GM12878 (cell line): Measurements from ENCODE around the gene NFATC1. TPM values are rescaled to one million over a fixed set of nuclear protein-coding genes. Genes with fewer than 3 reads are reported as not detected.

Source experiments
- ATAC-seq: fragments of 200-7000 bp; cut with Tn5 transposase; 3 replicates; pipeline ENCODE4 v1.9.1; 2020; ENCODE audit warnings: mild to moderate bottlenecking, moderate library complexity
- BruUV-seq: library from RNA; stranded (reverse); fragments of 400-500 nt; replicated peaks from 2 replicates; lab custom pipeline; 2021; lab: Mats Ljungman, UMichigan
- CTCF ChIA-PET: fragments of 300-600 bp; sonication (Branson Sonifier 250); formaldehyde crosslinking; extraction: SDS; loops from one replicate; lab custom pipeline; 2021; ENCODE audit warnings: inconsistent platforms; lab: Yijun Ruan, JAX
- POLR2A ChIA-PET: fragments of 350-600 bp; formaldehyde crosslinking; extraction: SDS; loops from one replicate; lab custom pipeline; 2021; ENCODE audit warnings: inconsistent platforms; lab: Charles Lee
- RAD21 ChIA-PET: fragments of 300-600 bp; sonication (Branson Sonifier 250); formaldehyde crosslinking; loops from one replicate; lab custom pipeline; 2023; ENCODE audit warnings: antibody characterized with exemption; ENCODE audit not compliant: unreplicated experiment; lab: Charles Lee
- SMC1A ChIA-PET: fragments of 300-600 bp; sonication (Branson Sonifier 250); formaldehyde crosslinking; loops from one replicate; lab custom pipeline; 2023; ENCODE audit not compliant: unreplicated experiment, uncharacterized antibody; lab: Charles Lee
- DNase-seq: peaks from one replicate; pipeline ENCODE4 v3.0.0-alpha.2; 2011; ENCODE audit warnings: low read depth, low spot score
- FAIRE-seq: peaks from 3 replicates; lab custom pipeline; 2011; peaks lifted over from hg19 to GRCh38; lab: Jason Lieb, UNC
- H2AFZ ChIP-seq: 2 replicates; pipeline ENCODE4 v1.6.0; 2011; ENCODE audit warnings: low read depth, low read length, control low read depth; ENCODE audit not compliant: control insufficient read depth
- H3K27ac ChIP-seq: 2 replicates; pipeline ENCODE4 v1.5.1; 2011; ENCODE audit warnings: control low read depth; ENCODE audit not compliant: control insufficient read depth, insufficient read depth
- H3K27me3 ChIP-seq, 2 experiments: replicated peaks in 1 of 2; 2 replicates each; pipeline versions ENCODE4 v1.6.0 to v1.6.1; 2011; ENCODE audit warnings: low read length in 1 of 2; ENCODE audit not compliant: control insufficient read depth in 2 of 2, insufficient read depth in 2 of 2
- H3K36me3 ChIP-seq, 2 experiments: 2 replicates each; pipeline ENCODE4 v1.5.1; 2011; ENCODE audit warnings: low read length in 1 of 2; ENCODE audit not compliant: control insufficient read depth in 2 of 2, insufficient read depth in 2 of 2
- H3K4me1 ChIP-seq: 2 replicates; pipeline ENCODE4 v1.6.1; 2011; ENCODE audit warnings: mild to moderate bottlenecking, low read length, moderate library complexity, mixed read lengths; ENCODE audit not compliant: control insufficient read depth, insufficient read depth
- H3K4me2 ChIP-seq: 2 replicates; pipeline ENCODE4 v1.6.0; 2011; ENCODE audit warnings: control low read depth; ENCODE audit not compliant: control insufficient read depth, insufficient read depth
- H3K4me3 ChIP-seq: fragments of 200-600 bp; sonication (generic); 2 replicates; pipeline ENCODE4 v1.5.1; 2016
- H3K79me2 ChIP-seq: 2 replicates; pipeline ENCODE4 v1.6.0; 2011; ENCODE audit warnings: low read length; ENCODE audit not compliant: control insufficient read depth, insufficient read depth
- H3K9ac ChIP-seq: 2 replicates; pipeline ENCODE4 v1.8.0; 2011; ENCODE audit warnings: low read length, control low read depth, mixed read lengths; ENCODE audit not compliant: control insufficient read depth, insufficient read depth
- H3K9me3 ChIP-seq: replicated peaks from 3 replicates; pipeline ENCODE4 v1.5.1; 2011; ENCODE audit warnings: mild to moderate bottlenecking, low read length; ENCODE audit not compliant: control insufficient read depth, insufficient read depth
- H4K20me1 ChIP-seq: 2 replicates; pipeline ENCODE4 v1.6.0; 2011; ENCODE audit not compliant: control insufficient read depth, insufficient read depth
- BCL11A ChIP-seq: IDR thresholded peaks from 2 replicates; pipeline ENCODE4 v1.6.1; 2011; ENCODE audit warnings: low read depth, low read length
- DPF2 ChIP-seq: fragments of 450-650 bp; IDR thresholded peaks from 2 replicates; pipeline ENCODE4 v1.6.1; 2017; ENCODE audit warnings: mild to moderate bottlenecking
- MXI1 ChIP-seq: fragments of 150-350 bp; IDR thresholded peaks from 2 replicates; pipeline ENCODE4 v1.6.1; 2011; ENCODE audit warnings: low read depth, mild to moderate bottlenecking, inconsistent platforms, low read length, improper control_type of control experiment
- NFIC ChIP-seq: IDR thresholded peaks from 2 replicates; pipeline ENCODE4 v1.6.1; 2012; ENCODE audit warnings: low read depth, mild to moderate bottlenecking, inconsistent platforms, low read length, moderate library complexity
- ZNF384 ChIP-seq: IDR thresholded peaks from 2 replicates; pipeline ENCODE4 v1.6.1; 2012; ENCODE audit warnings: low read depth, mild to moderate bottlenecking, low read length, improper control_type of control experiment, borderline replicate concordance
- WGBS: methylation state at CpG from one replicate; pipeline ENCODE4 v1.1.6; 2016; ENCODE audit warnings: low lambda C conversion rate; ENCODE audit not compliant: insufficient replicate concordance, insufficient coverage; ENCODE audit errors: missing lambda C conversion rate; 5-methylcytosine and 5-hydroxymethylcytosine counted together
- in situ Hi-C: fragments of 300-500 bp; cut with MboI; formaldehyde crosslinking; loops from 9 replicates; pipeline ENCODE4 v1.14.3; 2018; ENCODE audit warnings: mixed read lengths
- intact Hi-C: fragments of 100-400 bp; cut with micrococcal nuclease; formaldehyde crosslinking; loops from one replicate; pipeline ENCODE4 v1.14.2; 2022; ENCODE audit not compliant: unreplicated experiment
- polyA plus RNA-seq, 11 experiments: library from polyadenylated mRNA; depleted of rRNA in 4 of 11; unstranded in 6 of 11; stranded (reverse) in 5 of 11; fragments of >200 nt; fragmentation: Nextera tagmentation in 4 of 11; fragmentation: Illumina TruSeq in 1 of 11; extraction: Ambion mirVana in 4 of 11; extraction: Trizol in 1 of 11; gene quantifications; 1 replicate in 1 of 11; 2 replicates in 10 of 11; pipeline versions ENCODE4 v1.2.1 to v1.2.3, GENCODE V29; 2011 to 2016; ENCODE audit warnings: inconsistent platforms in 2 of 11, missing spikeins in 2 of 11, low read depth in 1 of 11
- total RNA-seq, 4 experiments: library from RNA; depleted of rRNA in 3 of 4; stranded (reverse); fragments of >200 nt in 3 of 4; fragmentation: Illumina TruSeq in 1 of 4; extraction: Trizol in 1 of 4; gene quantifications; 2 replicates each; pipeline versions ENCODE4 v1.2.1 to v1.2.3, GENCODE V29; 2013 to 2021
- TF ChIP-seq, protein P1 (sequence below): fragments of 450-650 bp; IDR thresholded peaks from 2 replicates; pipeline ENCODE4 v1.6.1; 2017; ENCODE audit warnings: mild to moderate bottlenecking
- TF ChIP-seq, protein P2 (sequence below): fragments of 450-650 bp; formaldehyde crosslinking; IDR thresholded peaks from 2 replicates; pipeline ENCODE4 v1.5.0; 2022; ENCODE audit warnings: mild to moderate bottlenecking, missing genetic modification characterization

NFATC1 gene
- total and polyA plus RNA-seq, 10 of the 15 experiments (the other 5 are each of a cell fraction or from before 2014, with no cell fraction given) = 0.84 to 20.8 (median 5.1) TPM

DNA sequence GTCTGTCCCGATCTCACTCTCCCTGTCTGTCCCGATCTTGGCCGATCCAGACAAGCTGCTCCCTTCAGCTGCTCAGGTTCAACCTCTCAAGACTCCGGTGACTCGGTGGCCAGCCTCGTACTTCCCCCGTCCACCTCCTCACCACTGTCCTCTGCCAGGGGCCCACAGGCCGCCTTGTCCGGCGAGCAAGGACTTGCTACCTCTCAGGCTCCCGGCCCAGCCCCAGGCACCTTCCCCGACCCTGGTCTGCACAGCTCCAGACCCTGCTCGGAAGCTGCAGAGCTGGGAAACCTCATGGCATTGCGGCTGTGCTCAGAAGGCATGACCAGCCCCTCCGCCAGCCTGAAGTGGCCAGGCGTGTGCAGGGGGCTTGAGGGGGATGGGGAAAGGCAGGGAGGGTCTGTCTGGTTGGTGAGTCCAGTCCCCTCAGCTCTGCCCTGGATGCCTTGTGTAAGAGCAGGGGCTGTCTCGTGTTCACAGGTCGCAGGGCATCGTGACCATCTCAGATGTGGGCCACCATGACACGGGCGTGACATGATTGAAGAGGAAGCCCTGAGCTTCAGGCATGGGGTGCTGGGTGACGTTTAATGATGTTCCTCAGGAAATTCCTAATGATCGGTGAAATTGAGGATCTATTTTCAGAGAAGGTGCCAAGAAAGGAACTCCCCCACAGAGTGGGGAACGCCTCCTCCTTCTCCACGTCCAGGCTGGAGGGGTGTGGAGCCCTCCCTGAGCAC is 162.6 kb downstream of the NFATC1 start:
- no peak overlapping the region for H2AFZ ChIP-seq
- intact Hi-C loops = no loop called here
- TF ChIP-seq DPF2 = no peak
- TF ChIP-seq MXI1 = no peak
- TF ChIP-seq ZNF384 = no peak
- TF ChIP-seq NFIC = no peak
- TF ChIP-seq, protein P1, sequence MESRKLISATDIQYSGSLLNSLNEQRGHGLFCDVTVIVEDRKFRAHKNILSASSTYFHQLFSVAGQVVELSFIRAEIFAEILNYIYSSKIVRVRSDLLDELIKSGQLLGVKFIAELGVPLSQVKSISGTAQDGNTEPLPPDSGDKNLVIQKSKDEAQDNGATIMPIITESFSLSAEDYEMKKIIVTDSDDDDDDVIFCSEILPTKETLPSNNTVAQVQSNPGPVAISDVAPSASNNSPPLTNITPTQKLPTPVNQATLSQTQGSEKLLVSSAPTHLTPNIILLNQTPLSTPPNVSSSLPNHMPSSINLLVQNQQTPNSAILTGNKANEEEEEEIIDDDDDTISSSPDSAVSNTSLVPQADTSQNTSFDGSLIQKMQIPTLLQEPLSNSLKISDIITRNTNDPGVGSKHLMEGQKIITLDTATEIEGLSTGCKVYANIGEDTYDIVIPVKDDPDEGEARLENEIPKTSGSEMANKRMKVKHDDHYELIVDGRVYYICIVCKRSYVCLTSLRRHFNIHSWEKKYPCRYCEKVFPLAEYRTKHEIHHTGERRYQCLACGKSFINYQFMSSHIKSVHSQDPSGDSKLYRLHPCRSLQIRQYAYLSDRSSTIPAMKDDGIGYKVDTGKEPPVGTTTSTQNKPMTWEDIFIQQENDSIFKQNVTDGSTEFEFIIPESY = no peak
- TF ChIP-seq BCL11A = no peak
- TF ChIP-seq, protein P2, sequence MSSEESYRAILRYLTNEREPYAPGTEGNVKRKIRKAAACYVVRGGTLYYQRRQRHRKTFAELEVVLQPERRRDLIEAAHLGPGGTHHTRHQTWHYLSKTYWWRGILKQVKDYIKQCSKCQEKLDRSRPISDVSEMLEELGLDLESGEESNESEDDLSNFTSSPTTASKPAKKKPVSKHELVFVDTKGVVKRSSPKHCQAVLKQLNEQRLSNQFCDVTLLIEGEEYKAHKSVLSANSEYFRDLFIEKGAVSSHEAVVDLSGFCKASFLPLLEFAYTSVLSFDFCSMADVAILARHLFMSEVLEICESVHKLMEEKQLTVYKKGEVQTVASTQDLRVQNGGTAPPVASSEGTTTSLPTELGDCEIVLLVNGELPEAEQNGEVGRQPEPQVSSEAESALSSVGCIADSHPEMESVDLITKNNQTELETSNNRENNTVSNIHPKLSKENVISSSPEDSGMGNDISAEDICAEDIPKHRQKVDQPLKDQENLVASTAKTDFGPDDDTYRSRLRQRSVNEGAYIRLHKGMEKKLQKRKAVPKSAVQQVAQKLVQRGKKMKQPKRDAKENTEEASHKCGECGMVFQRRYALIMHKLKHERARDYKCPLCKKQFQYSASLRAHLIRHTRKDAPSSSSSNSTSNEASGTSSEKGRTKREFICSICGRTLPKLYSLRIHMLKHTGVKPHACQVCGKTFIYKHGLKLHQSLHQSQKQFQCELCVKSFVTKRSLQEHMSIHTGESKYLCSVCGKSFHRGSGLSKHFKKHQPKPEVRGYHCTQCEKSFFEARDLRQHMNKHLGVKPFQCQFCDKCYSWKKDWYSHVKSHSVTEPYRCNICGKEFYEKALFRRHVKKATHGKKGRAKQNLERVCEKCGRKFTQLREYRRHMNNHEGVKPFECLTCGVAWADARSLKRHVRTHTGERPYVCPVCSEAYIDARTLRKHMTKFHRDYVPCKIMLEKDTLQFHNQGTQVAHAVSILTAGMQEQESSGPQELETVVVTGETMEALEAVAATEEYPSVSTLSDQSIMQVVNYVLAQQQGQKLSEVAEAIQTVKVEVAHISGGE (CRISPR knock-in tag) = no peak
- H3K4me2 ChIP-seq = no peak overlapping the region
- FAIRE-seq (no peak), ATAC-seq (no peak), DNase-seq (no peak)
- ChIA-PET SMC1A (no interaction called here), POLR2A (no interaction called here), CTCF (no interaction called here), RAD21 (no interaction called here)
- H3K36me3 ChIP-seq = no peaks in the 10 kb centered on the region
- no peaks in the 10 kb centered on the region for H3K79me2 ChIP-seq
- H3K27ac ChIP-seq = no peak overlapping the region
- BruUV-seq = no TSS peak
- 35% methylated on average over 25 of the region's 25 CpGs for WGBS
- in situ Hi-C loops = no loop called here
- no peak overlapping the region for H3K9ac ChIP-seq
- H3K27me3 ChIP-seq = no peaks in the 10 kb centered on the region
- no peaks in the 10 kb centered on the region for H3K4me1 ChIP-seq
- no peak overlapping the region for H3K4me3 ChIP-seq
- H3K9me3 ChIP-seq = no peaks in the 10 kb centered on the region; the same call in 2 of the 3 replicates
- no peaks in the 10 kb centered on the region for H4K20me1 ChIP-seq
